ENCODE data around the gene MACROD1. TPM values are rescaled to one million over a fixed set of nuclear protein-coding genes. Genes with fewer than 3 reads are reported as not detected.
"Not testable (repeated sequence)": the region's sequence is repeated elsewhere in the genome, so short reads cannot be mapped to it uniquely, and the experiment has no call there.

The MACROD1 gene
- total RNA-seq, 4 donors from 2014 or later, result 29.2 to 64.6 (median 46.2) TPM

DNA sequence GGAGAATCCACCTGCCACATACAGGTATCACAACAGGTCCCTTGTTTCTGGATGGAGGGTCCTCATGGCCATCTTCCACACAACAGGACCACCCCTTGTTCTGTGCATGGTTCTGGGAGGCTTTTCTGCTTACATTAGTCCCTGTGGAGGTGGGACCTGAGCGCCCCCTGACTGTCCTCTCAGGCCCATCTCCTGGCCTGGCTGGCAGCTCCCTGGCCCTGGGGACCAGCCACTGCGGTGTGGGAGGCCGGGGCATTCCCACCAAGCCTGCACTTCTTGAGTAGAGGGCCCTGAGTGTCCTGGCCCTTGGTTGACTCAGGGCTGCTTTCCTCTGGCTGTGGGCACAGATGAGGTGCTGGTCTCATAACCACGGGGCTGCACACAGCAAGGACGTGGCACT is 186.5 kb downstream of the MACROD1 start:
- Histone ChIP-seq H3K4me1 (peaks cover 35% of the 10 kb centered on the region), H3K36me3 (peaks cover 6% of the 10 kb centered on the region), H3K27ac (no peak overlapping the region), H3K27me3 (no peaks in the 10 kb centered on the region), H3K9me3 (no peaks in the 10 kb centered on the region), H3K4me3 (no peak overlapping the region)
- no peak for DNase-seq (ENCODE audit: low spot score in 2 of 2)
- TF ChIP-seq POLR2AphosphoS5 (IDR thresholded peaks at IDR 0.05) (no peak), EP300 (IDR thresholded peaks at IDR 0.05) (no peak), POLR2A (IDR thresholded peaks at IDR 0.05) (no peak)
- TF ChIP-seq, protein P1, sequence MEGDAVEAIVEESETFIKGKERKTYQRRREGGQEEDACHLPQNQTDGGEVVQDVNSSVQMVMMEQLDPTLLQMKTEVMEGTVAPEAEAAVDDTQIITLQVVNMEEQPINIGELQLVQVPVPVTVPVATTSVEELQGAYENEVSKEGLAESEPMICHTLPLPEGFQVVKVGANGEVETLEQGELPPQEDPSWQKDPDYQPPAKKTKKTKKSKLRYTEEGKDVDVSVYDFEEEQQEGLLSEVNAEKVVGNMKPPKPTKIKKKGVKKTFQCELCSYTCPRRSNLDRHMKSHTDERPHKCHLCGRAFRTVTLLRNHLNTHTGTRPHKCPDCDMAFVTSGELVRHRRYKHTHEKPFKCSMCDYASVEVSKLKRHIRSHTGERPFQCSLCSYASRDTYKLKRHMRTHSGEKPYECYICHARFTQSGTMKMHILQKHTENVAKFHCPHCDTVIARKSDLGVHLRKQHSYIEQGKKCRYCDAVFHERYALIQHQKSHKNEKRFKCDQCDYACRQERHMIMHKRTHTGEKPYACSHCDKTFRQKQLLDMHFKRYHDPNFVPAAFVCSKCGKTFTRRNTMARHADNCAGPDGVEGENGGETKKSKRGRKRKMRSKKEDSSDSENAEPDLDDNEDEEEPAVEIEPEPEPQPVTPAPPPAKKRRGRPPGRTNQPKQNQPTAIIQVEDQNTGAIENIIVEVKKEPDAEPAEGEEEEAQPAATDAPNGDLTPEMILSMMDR (IDR thresholded peaks at IDR 0.05), result no peak
- WGBS, result 94% methylated on average over 4 of the region's 5 CpGs

DNA sequence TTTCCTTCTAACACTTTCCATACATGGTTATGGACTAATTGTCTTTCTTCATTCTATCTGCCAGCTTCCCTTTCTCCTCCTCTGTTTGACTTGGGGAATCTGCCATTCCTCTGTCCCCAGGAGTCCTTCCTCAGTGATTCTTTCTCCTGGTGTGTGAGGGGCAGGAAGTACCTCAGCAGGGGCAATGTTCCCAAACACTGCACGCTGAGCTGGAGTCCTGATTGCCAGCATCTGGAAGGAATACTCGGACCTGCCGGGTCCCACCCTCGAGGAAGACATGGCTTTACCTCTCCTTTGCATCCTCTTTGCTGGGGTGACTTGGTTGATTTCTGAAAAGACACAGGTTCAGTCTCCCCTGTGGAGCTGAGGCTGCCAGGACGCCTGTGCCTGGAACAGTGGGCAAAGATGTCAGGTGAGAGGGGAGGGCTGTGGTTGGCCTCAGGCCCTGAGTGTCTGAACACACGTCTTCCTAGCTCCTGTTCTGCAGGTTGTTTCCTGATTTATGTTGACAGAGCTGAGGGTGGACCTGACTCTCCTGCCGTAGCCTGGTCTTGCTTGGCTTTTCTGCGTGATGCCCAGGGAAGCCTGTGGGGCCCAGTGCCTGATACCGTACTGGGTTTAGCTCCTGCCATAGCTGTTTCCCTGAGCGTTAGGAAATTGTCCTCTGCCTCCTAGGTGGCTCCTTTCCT is 187.2 kb downstream of the MACROD1 start:
- 60% methylated on average over 9 of the region's 10 CpGs for WGBS
- H3K27ac ChIP-seq, result no peak overlapping the region
- no peak for DNase-seq (ENCODE audit: low spot score in 2 of 2)

DNA sequence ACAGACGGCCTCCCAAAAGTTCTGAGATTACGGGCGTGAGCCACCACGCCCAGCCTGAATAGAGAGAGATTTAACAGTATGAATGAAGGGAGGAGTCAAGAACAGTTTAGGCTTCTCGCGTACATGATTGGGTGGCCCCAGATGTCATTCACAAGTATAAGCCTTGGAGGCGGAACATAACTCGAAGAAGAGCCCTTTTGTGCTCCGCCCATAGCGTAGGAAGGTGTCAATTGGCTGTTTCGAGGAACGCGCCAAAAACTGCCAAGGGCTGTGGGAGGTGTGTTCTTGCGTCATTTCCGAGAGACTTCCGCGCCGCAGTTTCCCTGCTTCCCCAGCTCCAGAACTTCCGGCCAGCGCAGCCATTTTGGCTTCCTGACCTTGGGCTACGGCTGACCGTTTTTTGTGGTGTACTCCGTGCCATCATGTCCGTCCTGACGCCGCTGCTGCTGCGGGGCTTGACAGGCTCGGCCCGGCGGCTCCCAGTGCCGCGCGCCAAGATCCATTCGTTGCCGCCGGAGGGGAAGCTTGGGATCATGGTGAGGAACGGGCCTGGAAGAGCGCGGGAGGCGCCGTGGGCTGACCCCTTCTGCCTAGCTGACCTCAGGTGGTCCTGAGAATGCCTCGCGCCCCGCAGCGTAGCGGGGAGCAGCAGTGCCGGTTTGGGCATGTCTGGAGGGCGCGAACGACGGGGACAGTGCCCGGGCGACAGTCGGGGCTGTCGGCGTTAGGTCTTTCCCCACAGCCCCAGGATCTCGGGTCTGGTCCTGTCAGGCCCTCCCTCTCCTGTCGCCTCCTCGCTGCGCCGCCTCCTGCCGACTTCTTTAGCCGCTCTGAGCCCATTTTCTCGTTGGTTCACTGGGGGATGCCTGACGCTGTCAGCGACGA is 191.4 kb downstream of the MACROD1 start, which contains the start of gene COX8A:
Gene COX8A, plus strand, starts transcription at position 362 of the 885 bp plus-strand sequence. Its CDS starts 61 bp downstream, at position 423.
- Histone ChIP-seq H3K9me3 (no peaks in the 10 kb centered on the region), H3K27me3 (no peaks in the 10 kb centered on the region), H3K36me3 (peaks cover 6% of the 10 kb centered on the region), H3K27ac (peak within 1 kb of the TSS; percentile 97), H3K4me3 (peak within 1 kb of the TSS; percentile 91), H3K4me1 (peaks cover 39% of the 10 kb centered on the region)
- WGBS, result under 1% methylated on average over 47 of the region's 67 CpGs
- peak in 1 of 2 donors; percentile 66 for TF ChIP-seq POLR2A (IDR thresholded peaks at IDR 0.05)
- TF ChIP-seq EP300 (IDR thresholded peaks at IDR 0.05), result no peak
- TF ChIP-seq POLR2AphosphoS5 (IDR thresholded peaks at IDR 0.05), result peak; percentile 51 to 94 (median 64)
- DNase-seq (ENCODE audit: low spot score in 2 of 2), result peak; percentile 99

More for the DNA sequence above, 187.2 kb downstream of the MACROD1 start:
- TF ChIP-seq, protein P1 (IDR thresholded peaks at IDR 0.05), result no peak
- TF ChIP-seq EP300 (IDR thresholded peaks at IDR 0.05) (no peak), POLR2A (IDR thresholded peaks at IDR 0.05) (no peak), POLR2AphosphoS5 (IDR thresholded peaks at IDR 0.05) (no peak)
- Histone ChIP-seq H3K27me3 (no peaks in the 10 kb centered on the region), H3K4me3 (no peak overlapping the region), H3K9me3 (no peaks in the 10 kb centered on the region), H3K4me1 (peaks cover 39% of the 10 kb centered on the region), H3K36me3 (peaks cover 6% of the 10 kb centered on the region)

DNA sequence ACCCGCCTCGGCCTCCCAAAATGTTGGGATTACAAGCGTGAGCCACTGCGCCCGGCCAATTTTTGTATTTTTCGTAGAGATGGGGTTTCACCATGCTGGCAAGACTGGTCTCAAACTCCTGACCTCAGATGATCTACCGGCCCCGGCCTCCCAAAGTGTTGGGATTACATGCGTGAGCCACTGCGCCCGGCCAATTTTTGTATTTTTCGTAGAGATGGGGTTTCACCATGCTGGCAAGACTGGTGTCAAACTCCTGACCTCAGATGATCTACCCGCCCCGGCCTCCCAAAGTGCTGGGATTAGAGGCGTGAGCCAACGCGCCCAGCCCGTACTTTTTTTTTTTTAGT is 192.0 kb downstream of the MACROD1 start:
- H3K4me1 ChIP-seq, result peaks cover 36% of the 10 kb centered on the region
- not testable (repeated sequence) for DNase-seq (ENCODE audit: low spot score in 2 of 2); H3K27me3 ChIP-seq; H3K36me3 ChIP-seq; H3K9me3 ChIP-seq; H3K27ac ChIP-seq
- H3K4me3 ChIP-seq, result peak overlapping the region; percentile 91
- 66% methylated on average over 18 of the region's 18 CpGs for WGBS

DNA sequence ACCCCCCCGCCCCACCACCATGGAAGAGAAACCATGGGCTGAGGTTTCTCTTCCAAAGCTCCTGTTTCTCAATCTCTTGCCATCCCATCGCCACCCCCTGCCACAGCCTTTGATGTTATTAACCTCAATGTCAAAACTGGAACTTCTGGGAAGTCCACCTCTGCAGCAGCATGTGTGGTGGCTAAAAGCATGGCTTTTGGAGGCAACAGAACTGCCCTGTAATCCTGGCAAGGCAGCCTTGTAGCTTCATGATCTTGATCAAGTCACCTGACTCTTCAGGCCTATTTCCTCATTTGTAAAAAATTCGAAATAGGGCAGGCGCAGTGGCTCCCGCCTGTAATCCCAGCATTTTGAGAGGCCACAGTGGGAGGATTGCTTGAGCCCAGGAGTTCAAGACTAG is 195.0 kb downstream of the MACROD1 start:
- no peak for DNase-seq (ENCODE audit: low spot score in 2 of 2)
- no peak for TF ChIP-seq EP300 (IDR thresholded peaks at IDR 0.05)
- no peak for TF ChIP-seq POLR2AphosphoS5 (IDR thresholded peaks at IDR 0.05)
- TF ChIP-seq, protein P1 (IDR thresholded peaks at IDR 0.05), result no peak
- TF ChIP-seq POLR2A (IDR thresholded peaks at IDR 0.05), result no peak
- 70% methylated on average over 5 of the region's 5 CpGs for WGBS
- Histone ChIP-seq H3K9me3 (no peaks in the 10 kb centered on the region), H3K36me3 (no peaks in the 10 kb centered on the region), H3K4me3 (no peak overlapping the region), H3K4me1 (peaks cover 12% of the 10 kb centered on the region), H3K27me3 (no peaks in the 10 kb centered on the region), H3K27ac (no peak overlapping the region)

DNA sequence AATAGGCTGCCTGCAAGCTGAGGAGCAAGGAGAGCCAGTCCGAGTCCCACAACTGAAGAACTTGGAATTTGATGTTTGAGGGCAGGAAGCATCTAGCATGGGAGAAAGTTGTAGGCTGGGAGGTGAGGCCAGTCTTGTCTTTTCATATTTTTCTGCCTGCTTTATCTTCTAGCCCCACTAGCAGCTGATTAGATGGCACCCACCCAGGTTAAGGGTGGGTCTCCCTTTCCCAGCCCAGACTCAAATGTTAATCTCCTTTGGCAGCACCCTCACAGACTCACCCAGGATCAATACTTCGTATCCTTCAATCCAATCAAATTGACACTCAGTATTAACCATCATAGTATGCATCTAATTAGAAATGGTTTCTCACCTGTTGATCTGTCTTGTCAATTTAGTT is 196.5 kb downstream of the MACROD1 start:
- 88% methylated on average over 2 of the region's 2 CpGs for WGBS
- no peaks in the 10 kb centered on the region for H3K9me3 ChIP-seq
- TF ChIP-seq POLR2AphosphoS5 (IDR thresholded peaks at IDR 0.05), result no peak
- TF ChIP-seq, protein P1 (IDR thresholded peaks at IDR 0.05), result no peak
- no peak for TF ChIP-seq POLR2A (IDR thresholded peaks at IDR 0.05)
- TF ChIP-seq EP300 (IDR thresholded peaks at IDR 0.05), result no peak
- no peak overlapping the region for H3K4me3 ChIP-seq
- no peaks in the 10 kb centered on the region for H3K36me3 ChIP-seq
- H3K27ac ChIP-seq, result no peak overlapping the region
- H3K27me3 ChIP-seq, result no peaks in the 10 kb centered on the region
- no peak for DNase-seq (ENCODE audit: low spot score in 2 of 2)
- peaks cover 6% of the 10 kb centered on the region for H3K4me1 ChIP-seq

Measured in suprapubic skin (tissue), 4 donors.